Kidney (tissue), 14 donors: ENCODE measurements around the gene PFN3. TPM values are rescaled to one million over a fixed set of nuclear protein-coding genes. Genes with fewer than 3 reads are reported as not detected.

Experiments
- DNase-seq, 5 donors: peaks; one replicate each; pipeline ENCODE4 v3.0.0-alpha.2; 2013 to 2020
- FAIRE-seq: peaks from 2 replicates; lab custom pipeline; 2012; peaks lifted over from hg19 to GRCh38; lab: Jason Lieb, UNC
- H3K27ac ChIP-seq, 2 donors: one replicate each; pipeline ENCODE4 v1.7.0; 2013; ENCODE audit warnings: low read depth in 2 of 2, low read length in 2 of 2, inconsistent platforms in 1 of 2
- H3K27me3 ChIP-seq: one replicate; pipeline ENCODE4 v1.7.1; 2013; ENCODE audit warnings: low read length, inconsistent platforms; ENCODE audit not compliant: control insufficient read depth, insufficient read depth
- H3K36me3 ChIP-seq, 3 donors: one replicate each; pipeline versions ENCODE4 v1.7.0 to v1.7.1; 2013; ENCODE audit warnings: low read length in 3 of 3, control low read depth in 1 of 3, inconsistent platforms in 1 of 3; ENCODE audit not compliant: insufficient read depth in 3 of 3, control insufficient read depth in 2 of 3
- H3K4me1 ChIP-seq, 3 donors: one replicate each; pipeline versions ENCODE4 v1.7.0 to v1.7.1; 2013; ENCODE audit warnings: low read length in 3 of 3, inconsistent platforms in 1 of 3, low read depth in 1 of 3; ENCODE audit not compliant: control insufficient read depth in 2 of 3, insufficient read depth in 2 of 3
- H3K4me3 ChIP-seq, 3 donors: one replicate each; pipeline versions ENCODE4 v1.7.0 to v1.8.1; 2013; ENCODE audit warnings: low read length in 3 of 3, control low read depth in 1 of 3, inconsistent platforms in 1 of 3
- H3K9ac ChIP-seq, 3 donors: one replicate each; pipeline versions ENCODE4 v1.7.0 to v1.7.1; 2013; ENCODE audit warnings: low read length in 3 of 3, control low read depth in 1 of 3, inconsistent platforms in 1 of 3
- H3K9me3 ChIP-seq, 3 donors: one replicate each; pipeline versions ENCODE4 v1.7.0 to v1.7.1; 2013; ENCODE audit warnings: low read length in 3 of 3, control low read depth in 1 of 3, inconsistent platforms in 1 of 3; ENCODE audit not compliant: control insufficient read depth in 2 of 3, insufficient read depth in 1 of 3
- intact Hi-C: fragments of 100-400 bp; cut with DNase I; formaldehyde crosslinking; loops from one replicate; pipeline ENCODE4 v1.11.1; 2022
- polyA plus RNA-seq: library from polyadenylated mRNA; stranded (reverse); fragments of 350-450 nt; fragmentation: Illumina TruSeq; extraction: RNeasy Lipid Tissue Mini Kit (QIAGEN cat#74804); gene quantifications from one replicate; pipeline ENCODE4 v1.2.3, GENCODE V29; 2014; ENCODE audit warnings: low read depth, low replicate concordance; ENCODE audit not compliant: insufficient read depth
- total RNA-seq: library from RNA; stranded (reverse); fragmentation: NEBNext Ultra II Directional; extraction: Animal tissue kit (Norgen Biotek cat#: 25700); gene quantifications from one replicate; pipeline ENCODE4 v1.2.1, GENCODE V29; 2021
- TF ChIP-seq, protein P1 (sequence below): IDR thresholded peaks from 3 replicates; pipeline ENCODE4 v1.5.1; 2012; ENCODE audit warnings: mild to moderate bottlenecking, moderate library complexity, borderline replicate concordance; ENCODE audit not compliant: insufficient read depth; ENCODE audit errors: extremely low read depth
- donor health status: control.
- donor health status: control.
- donor health status: control.
- donor health status: control.
- donor health status: control.
- donor health status: DM: yes; HTN: yes; CAD: no.
- donor health status: Normal renal cell carcinoma (clear cell type).

The PFN3 gene
- total and polyA plus RNA-seq, 2 donors from 2014 or later, result not detected

DNA sequence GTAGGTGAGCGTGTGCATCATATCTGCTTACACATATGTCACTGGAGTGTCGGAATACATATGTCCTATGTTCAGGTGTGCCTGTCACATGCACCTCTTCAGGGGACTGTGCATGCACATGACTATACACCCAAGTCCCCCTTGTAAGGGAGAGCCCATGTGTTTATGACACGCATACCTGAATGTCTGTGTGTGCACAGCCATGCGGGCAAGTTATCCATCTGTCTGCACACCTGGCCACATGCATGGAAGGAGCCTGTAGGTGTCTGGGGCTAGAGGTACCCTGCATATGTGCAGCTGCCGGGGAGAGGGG lies 43.4 kb downstream of the PFN3 start:
- Histone ChIP-seq H3K4me1 (peaks cover 0 to 12% (median 0%) of the 10 kb centered on the region in 3 donors), H3K36me3 (no peaks in the 10 kb centered on the region), H3K27ac (no peak overlapping the region), H3K9ac (no peak overlapping the region), H3K4me3 (no peak overlapping the region), H3K27me3 (no peaks in the 10 kb centered on the region), H3K9me3 (no peaks in the 10 kb centered on the region)
- FAIRE-seq (no peak), DNase-seq (no peak)
- TF ChIP-seq, protein P1, sequence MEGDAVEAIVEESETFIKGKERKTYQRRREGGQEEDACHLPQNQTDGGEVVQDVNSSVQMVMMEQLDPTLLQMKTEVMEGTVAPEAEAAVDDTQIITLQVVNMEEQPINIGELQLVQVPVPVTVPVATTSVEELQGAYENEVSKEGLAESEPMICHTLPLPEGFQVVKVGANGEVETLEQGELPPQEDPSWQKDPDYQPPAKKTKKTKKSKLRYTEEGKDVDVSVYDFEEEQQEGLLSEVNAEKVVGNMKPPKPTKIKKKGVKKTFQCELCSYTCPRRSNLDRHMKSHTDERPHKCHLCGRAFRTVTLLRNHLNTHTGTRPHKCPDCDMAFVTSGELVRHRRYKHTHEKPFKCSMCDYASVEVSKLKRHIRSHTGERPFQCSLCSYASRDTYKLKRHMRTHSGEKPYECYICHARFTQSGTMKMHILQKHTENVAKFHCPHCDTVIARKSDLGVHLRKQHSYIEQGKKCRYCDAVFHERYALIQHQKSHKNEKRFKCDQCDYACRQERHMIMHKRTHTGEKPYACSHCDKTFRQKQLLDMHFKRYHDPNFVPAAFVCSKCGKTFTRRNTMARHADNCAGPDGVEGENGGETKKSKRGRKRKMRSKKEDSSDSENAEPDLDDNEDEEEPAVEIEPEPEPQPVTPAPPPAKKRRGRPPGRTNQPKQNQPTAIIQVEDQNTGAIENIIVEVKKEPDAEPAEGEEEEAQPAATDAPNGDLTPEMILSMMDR, result no peak
- intact Hi-C loops, result no loop called here

DNA sequence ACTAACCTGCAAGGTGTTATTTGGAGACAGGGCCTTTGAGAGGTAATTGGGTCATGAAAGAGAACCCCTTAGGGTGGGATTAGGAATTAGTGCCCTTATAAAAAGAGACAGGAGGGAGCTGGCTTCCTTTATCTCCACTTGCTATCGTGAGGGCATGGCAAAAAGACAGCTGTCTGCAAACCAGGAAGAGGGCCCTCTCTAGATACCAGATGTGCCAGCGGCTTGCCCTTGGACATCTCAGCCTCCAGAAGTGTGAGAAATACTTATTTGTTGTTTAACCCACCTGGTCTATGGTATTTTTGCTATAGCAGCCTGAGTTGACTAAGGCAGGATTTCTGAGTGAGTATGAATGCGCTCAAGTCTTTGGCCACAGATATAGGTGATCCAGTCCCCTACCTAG lies 43.7 kb downstream of the PFN3 start:
- TF ChIP-seq, protein P1, result no peak
- Histone ChIP-seq H3K27me3 (no peaks in the 10 kb centered on the region), H3K4me1 (peaks cover 0 to 13% (median 0%) of the 10 kb centered on the region in 3 donors), H3K9me3 (no peaks in the 10 kb centered on the region), H3K36me3 (no peaks in the 10 kb centered on the region), H3K27ac (no peak overlapping the region), H3K9ac (no peak overlapping the region), H3K4me3 (no peak overlapping the region)
- no peak for FAIRE-seq
- intact Hi-C loops, result no loop called here
- DNase-seq, result peak in 1 of 5 donors; percentile 2

DNA sequence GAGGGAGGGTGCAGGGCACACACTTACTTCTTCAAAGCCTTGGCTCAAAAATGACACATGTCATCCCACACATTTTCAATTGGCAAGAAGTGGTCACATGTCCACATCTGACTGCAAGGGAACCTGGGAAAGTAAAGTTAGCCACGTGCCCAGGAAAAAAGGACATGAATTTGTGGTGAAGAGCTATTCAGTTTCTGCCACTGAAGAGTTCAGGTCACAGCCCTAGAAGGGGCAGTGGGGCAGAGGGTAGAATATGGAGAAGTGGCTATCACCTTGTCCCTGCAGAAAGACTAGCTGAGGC lies 44.6 kb downstream of the PFN3 start:
- Histone ChIP-seq H3K4me1 (peaks cover 0 to 16% (median 1%) of the 10 kb centered on the region in 3 donors), H3K27me3 (no peaks in the 10 kb centered on the region), H3K27ac (no peak overlapping the region), H3K36me3 (no peaks in the 10 kb centered on the region), H3K4me3 (no peak overlapping the region), H3K9ac (no peak overlapping the region), H3K9me3 (no peaks in the 10 kb centered on the region)
- DNase-seq (peak in 1 of 5 donors; percentile 2), FAIRE-seq (no peak)
- intact Hi-C loops, result no loop called here
- TF ChIP-seq, protein P1, result no peak

DNA sequence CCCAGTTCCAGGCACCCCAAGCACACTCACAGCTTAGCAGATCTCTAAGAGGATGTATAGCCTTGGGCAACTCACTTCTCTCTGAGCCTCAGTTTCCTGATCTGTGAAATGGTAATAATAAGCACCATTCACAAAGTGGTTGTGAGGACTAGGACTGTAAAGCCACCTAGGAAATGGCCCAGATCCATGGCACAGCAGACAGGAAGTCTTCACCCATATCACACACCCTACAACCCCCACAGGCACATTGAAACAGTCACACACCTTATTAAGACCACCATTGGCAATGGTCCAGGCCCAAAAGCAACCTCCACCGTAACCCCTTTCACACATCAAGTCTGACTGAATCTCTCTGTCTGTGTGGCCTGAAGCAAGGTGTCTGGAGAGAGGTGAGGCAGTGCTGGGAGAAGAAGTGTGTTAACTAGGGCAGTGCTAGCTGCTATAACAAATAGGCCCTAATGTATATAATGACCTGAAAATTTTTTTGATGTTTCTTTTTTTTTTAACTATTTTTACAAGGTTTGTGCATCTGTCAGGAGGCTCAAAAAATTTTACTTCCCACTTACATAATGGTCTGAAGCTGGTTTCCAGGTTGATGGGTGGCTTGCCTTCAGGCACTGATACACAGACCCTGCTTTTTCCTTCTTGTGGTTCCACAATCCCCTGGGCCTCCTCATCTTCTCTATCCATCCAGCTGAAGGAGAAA lies 45.1 kb downstream of the PFN3 start:
- no peak for FAIRE-seq
- no peaks in the 10 kb centered on the region for H3K9me3 ChIP-seq
- peak in 1 of 5 donors; percentile 13 for DNase-seq

More for the DNA sequence above, 45.1 kb downstream of the PFN3 start:
- TF ChIP-seq, protein P1, result no peak
- Histone ChIP-seq H3K27ac (no peak overlapping the region), H3K4me1 (peaks cover 3 to 21% (median 6%) of the 10 kb centered on the region in 3 donors), H3K27me3 (no peaks in the 10 kb centered on the region), H3K36me3 (no peaks in the 10 kb centered on the region), H3K4me3 (no peak overlapping the region), H3K9ac (no peak overlapping the region)
- intact Hi-C loops, result no loop called here
